Measurements from ENCODE around the gene KCNT1. TPM values are rescaled to one million over a fixed set of nuclear protein-coding genes. Genes with fewer than 3 reads are reported as not detected.

KCNT1 gene
- total and polyA plus RNA-seq, 3 donors from 2014 or later = 1.8 to 7.3 (median 5.3) TPM

DNA sequence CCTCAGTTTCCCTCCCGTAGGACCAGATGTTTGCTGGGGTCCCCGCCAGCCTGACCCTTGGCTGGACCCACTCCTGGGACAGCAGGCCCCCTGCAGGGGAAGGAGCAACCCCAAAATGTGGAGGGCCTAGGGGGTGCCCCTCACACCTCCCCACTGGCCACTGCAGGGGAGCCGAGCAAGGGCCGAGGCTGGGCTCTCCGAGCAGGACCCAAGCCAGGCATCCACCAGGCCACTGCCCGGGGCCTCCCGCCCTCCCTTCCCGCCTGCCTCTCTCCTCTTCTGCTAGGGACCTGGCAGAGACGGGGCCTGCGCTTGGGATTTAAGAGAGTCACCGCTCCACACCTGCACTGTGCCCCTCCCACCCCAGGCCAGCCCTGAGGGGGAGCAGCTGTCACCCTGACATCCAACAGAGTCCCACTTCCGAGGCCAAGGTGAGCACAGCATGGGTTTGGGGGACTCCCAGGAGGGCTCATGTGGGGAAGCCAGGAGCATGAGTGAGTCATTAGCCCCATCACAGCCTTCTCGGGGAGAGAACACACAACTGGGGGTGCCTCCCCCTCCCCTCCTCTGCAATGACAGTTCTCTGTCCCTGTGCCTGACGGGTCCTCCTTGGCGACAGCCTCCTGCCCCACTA lies 18.5 kb upstream of the KCNT1 start:
- intact Hi-C loops (cut with DNase I; ENCODE audit: low total_unique reads) = no loop called here
- no peak for TF ChIP-seq POLR2A (IDR thresholded peaks at IDR 0.05)
- TF ChIP-seq, protein P1, sequence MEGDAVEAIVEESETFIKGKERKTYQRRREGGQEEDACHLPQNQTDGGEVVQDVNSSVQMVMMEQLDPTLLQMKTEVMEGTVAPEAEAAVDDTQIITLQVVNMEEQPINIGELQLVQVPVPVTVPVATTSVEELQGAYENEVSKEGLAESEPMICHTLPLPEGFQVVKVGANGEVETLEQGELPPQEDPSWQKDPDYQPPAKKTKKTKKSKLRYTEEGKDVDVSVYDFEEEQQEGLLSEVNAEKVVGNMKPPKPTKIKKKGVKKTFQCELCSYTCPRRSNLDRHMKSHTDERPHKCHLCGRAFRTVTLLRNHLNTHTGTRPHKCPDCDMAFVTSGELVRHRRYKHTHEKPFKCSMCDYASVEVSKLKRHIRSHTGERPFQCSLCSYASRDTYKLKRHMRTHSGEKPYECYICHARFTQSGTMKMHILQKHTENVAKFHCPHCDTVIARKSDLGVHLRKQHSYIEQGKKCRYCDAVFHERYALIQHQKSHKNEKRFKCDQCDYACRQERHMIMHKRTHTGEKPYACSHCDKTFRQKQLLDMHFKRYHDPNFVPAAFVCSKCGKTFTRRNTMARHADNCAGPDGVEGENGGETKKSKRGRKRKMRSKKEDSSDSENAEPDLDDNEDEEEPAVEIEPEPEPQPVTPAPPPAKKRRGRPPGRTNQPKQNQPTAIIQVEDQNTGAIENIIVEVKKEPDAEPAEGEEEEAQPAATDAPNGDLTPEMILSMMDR (IDR thresholded peaks at IDR 0.05) = no peak
- H3K4me3 ChIP-seq = no peak overlapping the region
- H3K27me3 ChIP-seq = no peaks in the 10 kb centered on the region
- no peaks in the 10 kb centered on the region for H3K9me3 ChIP-seq
- no peak overlapping the region for H3K27ac ChIP-seq
- H3K4me1 ChIP-seq = no peaks in the 10 kb centered on the region
- 82 to 86% methylated on average over 5 to 14 of the region's 15 CpGs for WGBS, 2 donors
- H3K36me3 ChIP-seq (ENCODE audit: low read depth, missing control alignments) = no peaks in the 10 kb centered on the region
- no peak for DNase-seq

DNA sequence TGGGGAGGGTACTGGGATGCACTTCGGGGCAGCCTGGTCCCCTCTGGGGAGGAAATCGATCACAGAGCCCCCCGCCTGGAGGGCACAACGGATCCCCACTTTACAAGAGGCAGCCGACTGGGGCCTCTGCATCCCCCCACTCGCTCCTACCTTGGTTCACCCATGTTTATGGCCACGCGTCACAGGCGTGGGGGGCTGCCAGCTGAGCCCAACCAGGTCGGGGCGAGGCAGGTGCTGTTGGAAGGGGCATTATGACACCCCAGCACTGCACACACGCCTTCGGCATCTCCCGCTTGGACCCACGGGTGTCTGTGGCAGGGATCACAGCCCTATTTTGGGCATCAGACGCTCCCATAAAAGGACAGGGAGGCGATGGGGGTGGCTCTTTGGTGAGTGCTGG lies 17.3 kb upstream of the KCNT1 start:
- Histone ChIP-seq H3K4me1 (no peaks in the 10 kb centered on the region), H3K9me3 (no peaks in the 10 kb centered on the region), H3K27me3 (no peaks in the 10 kb centered on the region), H3K27ac (no peak overlapping the region), H3K4me3 (no peak overlapping the region), H3K36me3 (ENCODE audit: low read depth, missing control alignments) (no peaks in the 10 kb centered on the region)
- intact Hi-C loops (cut with DNase I; ENCODE audit: low total_unique reads) = no loop called here
- no peak for DNase-seq
- 58 to 84% methylated on average over 8 to 17 of the region's 17 CpGs for WGBS, 2 donors
- TF ChIP-seq, protein P1 (IDR thresholded peaks at IDR 0.05) = no peak
- no peak for TF ChIP-seq POLR2A (IDR thresholded peaks at IDR 0.05)

DNA sequence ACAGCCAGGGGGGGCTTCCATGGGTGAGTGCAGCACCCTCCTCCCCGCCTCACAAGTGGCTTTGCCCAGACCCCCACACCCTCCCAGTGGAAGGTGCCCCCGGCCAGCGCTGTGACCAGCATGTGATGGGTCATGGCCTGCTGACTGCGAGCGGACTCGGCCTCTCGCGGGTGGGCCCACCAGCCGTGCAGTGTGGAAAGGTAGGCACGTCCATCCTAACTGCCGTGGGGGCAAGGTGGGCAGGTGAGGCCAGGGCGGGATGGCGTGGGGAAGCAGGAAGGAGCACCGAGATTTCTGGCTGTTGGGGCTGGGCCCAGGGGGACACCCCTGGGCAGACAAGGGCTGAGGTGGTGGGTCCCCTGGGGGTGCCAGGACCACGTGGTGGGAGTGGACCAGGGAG lies 14.8 kb upstream of the KCNT1 start:
- Histone ChIP-seq H3K9me3 (no peaks in the 10 kb centered on the region), H3K4me3 (no peak overlapping the region), H3K27me3 (no peaks in the 10 kb centered on the region), H3K4me1 (no peaks in the 10 kb centered on the region), H3K36me3 (ENCODE audit: low read depth, missing control alignments) (no peaks in the 10 kb centered on the region), H3K27ac (no peak overlapping the region)
- TF ChIP-seq POLR2A (IDR thresholded peaks at IDR 0.05) = no peak
- TF ChIP-seq, protein P1 (IDR thresholded peaks at IDR 0.05) = no peak
- intact Hi-C loops (cut with DNase I; ENCODE audit: low total_unique reads) = no loop called here
- 92 to 95% methylated on average over 4 to 13 of the region's 15 CpGs for WGBS, 2 donors
- DNase-seq = no peak

DNA sequence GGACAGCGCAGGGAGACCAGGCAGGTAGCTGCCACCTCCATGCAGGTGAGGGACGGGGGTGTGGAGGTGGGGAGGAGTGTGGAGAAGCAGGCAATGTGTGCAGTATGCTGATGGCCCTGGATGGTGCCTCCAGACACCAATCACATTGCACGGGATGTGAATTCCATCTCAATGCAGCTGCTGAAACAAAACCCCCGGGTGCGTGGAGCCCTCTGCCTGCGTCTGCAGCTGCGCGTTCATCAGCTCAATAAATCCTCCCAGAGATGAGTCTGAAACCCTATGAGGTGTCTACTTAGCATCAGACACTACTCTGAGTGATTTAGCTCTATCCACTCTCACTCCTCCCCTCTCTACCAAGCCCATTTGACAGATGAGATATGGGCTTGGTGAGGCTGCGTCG lies 13.0 kb upstream of the KCNT1 start:
- DNase-seq = no peak

More for the DNA sequence above, 13.0 kb upstream of the KCNT1 start:
- no peaks in the 10 kb centered on the region for H3K27me3 ChIP-seq
- H3K4me1 ChIP-seq = no peaks in the 10 kb centered on the region
- no peaks in the 10 kb centered on the region for H3K9me3 ChIP-seq
- intact Hi-C loops (cut with DNase I; ENCODE audit: low total_unique reads) = no loop called here
- TF ChIP-seq, protein P1 (IDR thresholded peaks at IDR 0.05) = no peak
- no peak for TF ChIP-seq POLR2A (IDR thresholded peaks at IDR 0.05)
- no peak overlapping the region for H3K4me3 ChIP-seq
- H3K27ac ChIP-seq = no peak overlapping the region
- 86 to 87% methylated on average over 2 to 10 of the region's 10 CpGs for whole genome bisulfite sequencing, 2 donors
- H3K36me3 ChIP-seq (ENCODE audit: low read depth, missing control alignments) = no peaks in the 10 kb centered on the region
